NOMO-1 treated with dmso at 0.1 percent for 144 hours (cell line): ENCODE results near the gene PRSS2.
"Not testable (repeated sequence)": the region's sequence is repeated elsewhere in the genome, so short reads cannot be mapped to it uniquely, and the experiment has no call there.

Experiments
- DNase-seq: peaks from one replicate; lab custom pipeline; 2025; ENCODE audit not compliant: unreplicated experiment; lab: John Stamatoyannopoulos, UW

PRSS2 gene

GRCh38 chr7:142758312-142758711 lies 12.5 kb upstream of the PRSS2 start:
- DNase-seq: not testable (repeated sequence)

GRCh38 chr7:142759433-142759832 lies 11.3 kb upstream of the PRSS2 start:
- DNase-seq: no peak

GRCh38 chr7:142760071-142760642 lies 10.6 kb upstream of the PRSS2 start:
- DNase-seq: no peak

GRCh38 chr7:142761606-142762005 lies 9.2 kb upstream of the PRSS2 start:
- DNase-seq: not testable (repeated sequence)

GRCh38 chr7:142762104-142762503 lies 8.7 kb upstream of the PRSS2 start:
- DNase-seq: no peak

- DNase-seq: no peak
These were observed 3.3 kb upstream of the PRSS2 start for GRCh38 chr7:142767451-142767850.

- DNase-seq: no peak
These were observed 2.9 kb upstream of the PRSS2 start for GRCh38 chr7:142767861-142768260.

- not testable (repeated sequence) for DNase-seq
These were observed 1.9 kb upstream of the PRSS2 start for GRCh38 chr7:142768885-142769284.

GRCh38 chr7:142771353-142771723 lies 568 bp downstream of the PRSS2 start:
- DNase-seq: no peak

GRCh38 chr7:142772051-142772450 lies 1.3 kb downstream of the PRSS2 start:
- no peak for DNase-seq

- DNase-seq: no peak
These were observed 1.9 kb downstream of the PRSS2 start for GRCh38 chr7:142772673-142773072.

- DNase-seq: no peak
These were observed 2.5 kb downstream of the PRSS2 start for GRCh38 chr7:142773230-142773629.

GRCh38 chr7:142773937-142774744 lies 3.4 kb downstream of the PRSS2 start:
- DNase-seq: no peak

- no peak for DNase-seq
These were observed 4.1 kb downstream of the PRSS2 start for GRCh38 chr7:142774826-142775225.

- DNase-seq: not testable (repeated sequence)
These were observed 4.8 kb downstream of the PRSS2 start for GRCh38 chr7:142775351-142776115.

- no peak for DNase-seq
These were observed 5.6 kb downstream of the PRSS2 start for GRCh38 chr7:142776206-142776844.

GRCh38 chr7:142776845-142777225 lies 6.1 kb downstream of the PRSS2 start:
- not testable (repeated sequence) for DNase-seq

- DNase-seq: no peak
These were observed 6.5 kb downstream of the PRSS2 start for GRCh38 chr7:142777318-142777717.

GRCh38 chr7:142782922-142783900 lies 12.4 kb downstream of the PRSS2 start:
- peak; percentile 35 for DNase-seq

- DNase-seq: no peak
These were observed 13.3 kb downstream of the PRSS2 start for GRCh38 chr7:142784096-142784495.
